CD14-positive monocyte (primary cell): Measurements from ENCODE around the gene MSI2. TPM values are rescaled to one million over a fixed set of nuclear protein-coding genes. Genes with fewer than 3 reads are reported as not detected.

Source experiments
- DNase-seq, 3 donors: peaks; one replicate each; pipeline ENCODE4 v3.0.0-alpha.2; 2011 to 2022
- H2AFZ ChIP-seq: 2 replicates; pipeline ENCODE4 v1.6.0; 2012; ENCODE audit warnings: mild to moderate bottlenecking, low read depth, low read length, inconsistent platforms; ENCODE audit not compliant: insufficient read depth, poor library complexity, severe bottlenecking
- H3K27ac ChIP-seq, 2 donors: 1 replicate in 1 of 2; 2 replicates in 1 of 2; pipeline ENCODE4 v1.5.1; 2012 to 2013; ENCODE audit warnings: low read length in 2 of 2, control low read depth in 1 of 2, inconsistent platforms in 1 of 2, low read depth in 1 of 2, mild to moderate bottlenecking in 1 of 2
- H3K27me3 ChIP-seq, 2 donors: one replicate each; pipeline versions ENCODE4 v1.6.0 to v1.6.1; 2011 to 2013; ENCODE audit warnings: low read length in 2 of 2; ENCODE audit not compliant: control insufficient read depth in 2 of 2, insufficient read depth in 2 of 2
- H3K36me3 ChIP-seq, 2 donors: replicated peaks in 1 of 2; 1 replicate in 1 of 2; 2 replicates in 1 of 2; pipeline versions ENCODE4 v1.5.1 to v1.6.1; 2012 to 2013; ENCODE audit warnings: low read length in 2 of 2, control low read depth in 1 of 2, inconsistent platforms in 1 of 2, mild to moderate bottlenecking in 1 of 2; ENCODE audit not compliant: insufficient read depth in 2 of 2, control insufficient read depth in 1 of 2
- H3K4me1 ChIP-seq, 2 donors: 1 replicate in 1 of 2; 2 replicates in 1 of 2; pipeline versions ENCODE4 v1.5.1 to v1.6.1; 2012 to 2013; ENCODE audit warnings: low read length in 2 of 2, control low read depth in 1 of 2, inconsistent platforms in 1 of 2, mild to moderate bottlenecking in 1 of 2, moderate library complexity in 1 of 2; ENCODE audit not compliant: insufficient read depth in 2 of 2, control insufficient read depth in 1 of 2
- H3K4me2 ChIP-seq: replicated peaks from 2 replicates; pipeline ENCODE3; 2012; ENCODE audit warnings: low read length, moderate library complexity, mild to moderate bottlenecking; ENCODE audit not compliant: poor library complexity, severe bottlenecking; ENCODE audit errors: extremely low read depth
- H3K4me3 ChIP-seq, 3 experiments: fragments of 200-600 bp in 1 of 3; sonication (generic) in 1 of 3; replicated peaks in 1 of 3; 1 replicate in 2 of 3; 2 replicates in 1 of 3; pipeline ENCODE4 v1.5.1; 2011 to 2013; ENCODE audit warnings: low read length in 3 of 3, mild to moderate bottlenecking in 3 of 3, control low read depth in 2 of 3, low read depth in 2 of 3, inconsistent platforms in 1 of 3, moderate library complexity in 1 of 3
- H3K79me2 ChIP-seq: 2 replicates; pipeline ENCODE4 v1.6.0; 2012; ENCODE audit warnings: mild to moderate bottlenecking, control low read depth, inconsistent platforms, low read length, moderate library complexity; ENCODE audit not compliant: insufficient read depth
- H3K9ac ChIP-seq: 2 replicates; pipeline ENCODE4 v1.6.0; 2017; ENCODE audit warnings: low read length, mild to moderate bottlenecking; ENCODE audit not compliant: insufficient read depth, poor library complexity, severe bottlenecking
- H3K9me3 ChIP-seq, 2 donors: replicated peaks in 1 of 2; 1 replicate in 1 of 2; 2 replicates in 1 of 2; pipeline versions ENCODE4 v1.5.1 to v1.6.1; 2012 to 2013; ENCODE audit warnings: low read length in 2 of 2, control low read depth in 1 of 2; ENCODE audit not compliant: control insufficient read depth in 1 of 2, insufficient read depth in 1 of 2
- H4K20me1 ChIP-seq: 2 replicates; pipeline ENCODE4 v1.6.0; 2012; ENCODE audit warnings: mild to moderate bottlenecking, low read length, control low read depth, moderate library complexity; ENCODE audit not compliant: insufficient read depth
- H3K27ac Mint-ChIP-seq, 7 donors: one replicate each; pipeline ENCODE4 v1.8.0; 2020; ENCODE audit warnings: mild to moderate bottlenecking in 7 of 7, mixed read lengths in 7 of 7, moderate library complexity in 6 of 7, inconsistent platforms in 2 of 7
- H3K27me3 Mint-ChIP-seq, 3 donors: one replicate each; pipeline ENCODE4 v1.8.0; 2021 to 2022; ENCODE audit warnings: low read depth in 3 of 3, mild to moderate bottlenecking in 3 of 3, mixed read lengths in 3 of 3, moderate library complexity in 3 of 3, inconsistent platforms in 1 of 3
- H3K36me3 Mint-ChIP-seq, 2 donors: one replicate each; pipeline ENCODE4 v1.8.0; 2020; ENCODE audit warnings: mixed read lengths in 2 of 2, inconsistent platforms in 1 of 2, mild to moderate bottlenecking in 1 of 2
- H3K4me1 Mint-ChIP-seq: one replicate; pipeline ENCODE4 v1.8.0; 2020; ENCODE audit warnings: mild to moderate bottlenecking, mixed read lengths
- H3K4me3 Mint-ChIP-seq, 2 donors: one replicate each; pipeline ENCODE4 v1.8.0; 2020; ENCODE audit warnings: mild to moderate bottlenecking in 2 of 2, mixed read lengths in 2 of 2, moderate library complexity in 1 of 2
- H3K9me3 Mint-ChIP-seq, 7 donors: one replicate each; pipeline ENCODE4 v1.8.0; 2020 to 2022; ENCODE audit warnings: mixed read lengths in 7 of 7, mild to moderate bottlenecking in 6 of 7, moderate library complexity in 6 of 7, inconsistent platforms in 2 of 7
- CTCF ChIP-seq: fragments of 200-600 bp; IDR thresholded peaks from one replicate; pipeline ENCODE4 v1.8.0; 2022; ENCODE audit warnings: antibody characterized with exemption, mild to moderate bottlenecking
- WGBS: methylation state at CpG from one replicate; pipeline ENCODE4 v1.1.5; 2013; ENCODE audit warnings: missing lambda C conversion rate; ENCODE audit not compliant: insufficient coverage; 5-methylcytosine and 5-hydroxymethylcytosine counted together
- intact Hi-C, 2 donors: fragments of 100-400 bp; cut with micrococcal nuclease; formaldehyde crosslinking; loops; one replicate each; pipeline versions ENCODE4 v1.15.0 to v1.15.1; 2023
- polyA plus RNA-seq, 3 donors: library from polyadenylated mRNA; depleted of rRNA in 1 of 3; unstranded in 2 of 3; stranded (reverse) in 1 of 3; fragments of 300-500 nt in 2 of 3; fragments of >200 nt in 1 of 3; fragmentation: Illumina TruSeq in 2 of 3; gene quantifications; 1 replicate in 2 of 3; 2 replicates in 1 of 3; pipeline ENCODE4 v1.2.3, GENCODE V29; 2012 to 2021

The MSI2 gene
- polyA plus RNA-seq, 3 donors, result 0.20 to 6.6 (median 0.37) TPM

- H3K36me3 Mint-ChIP-seq, result no peaks in the 10 kb centered on the region
- no peak for TF ChIP-seq CTCF
- Histone ChIP-seq H3K9ac (no peak overlapping the region), H3K79me2 (no peaks in the 10 kb centered on the region), H3K36me3 (no peaks in the 10 kb centered on the region), H3K9me3 (peaks cover 4 to 7% of the 10 kb centered on the region in 2 donors), H3K27ac (no peak overlapping the region), H4K20me1 (no peaks in the 10 kb centered on the region), H3K27me3 (no peaks in the 10 kb centered on the region), H3K4me3 (no peak overlapping the region), H3K4me2 (no peak overlapping the region), H2AFZ (no peak overlapping the region), H3K4me1 (peaks cover 21 to 36% of the 10 kb centered on the region in 2 donors)
- intact Hi-C loops, result loop anchor here in 1 of 2 donors (5.0 kb wide), 1 partner anchor 77 kb away; no protein-coding TSS in a partner anchor
- 71% methylated on average over 1 of the region's 4 CpGs for WGBS
- peaks cover 0 to 8% (median 4%) of the 10 kb centered on the region in 3 donors for H3K27me3 Mint-ChIP-seq
- H3K4me1 Mint-ChIP-seq, result peaks cover 43% of the 10 kb centered on the region
- no peak for DNase-seq
- H3K4me3 Mint-ChIP-seq, result no peak overlapping the region
- H3K9me3 Mint-ChIP-seq, result peaks cover 0 to 7% (median 6%) of the 10 kb centered on the region in 7 donors
- peak overlapping the region in 1 of 7 donors; percentile 64 for H3K27ac Mint-ChIP-seq
These were observed 339.1 kb downstream of the MSI2 start for GRCh38 chr17:57595426-57595825.

- no peak for DNase-seq
- H3K9me3 ChIP-seq, result peaks cover 4 to 7% of the 10 kb centered on the region in 2 donors
- peaks cover 0 to 8% (median 4%) of the 10 kb centered on the region in 3 donors for H3K27me3 Mint-ChIP-seq
- H3K4me1 Mint-ChIP-seq, result peaks cover 47% of the 10 kb centered on the region
- no peaks in the 10 kb centered on the region for H3K79me2 ChIP-seq
- WGBS, result 52% methylated on average over 22 of the region's 27 CpGs
- H3K27me3 ChIP-seq, result no peaks in the 10 kb centered on the region
- no peak overlapping the region for H3K4me3 ChIP-seq
- no peak overlapping the region for H3K9ac ChIP-seq
- TF ChIP-seq CTCF, result no peak
- H3K9me3 Mint-ChIP-seq, result peaks cover 0 to 7% (median 6%) of the 10 kb centered on the region in 7 donors
- peaks cover 0 to 3% of the 10 kb centered on the region in 2 donors for H3K36me3 Mint-ChIP-seq
- H3K36me3 ChIP-seq, result no peaks in the 10 kb centered on the region
- peak overlapping the region in 1 of 7 donors; percentile 64 for H3K27ac Mint-ChIP-seq
- no peak overlapping the region for H3K4me3 Mint-ChIP-seq
- H2AFZ ChIP-seq, result no peak overlapping the region
- H3K27ac ChIP-seq, result no peak overlapping the region
- no peak overlapping the region for H3K4me2 ChIP-seq
- intact Hi-C loops, result loop anchor here in 1 of 2 donors (5.0 kb wide), 1 partner anchor 76 kb away; no protein-coding TSS in a partner anchor
- H3K4me1 ChIP-seq, result peaks cover 21 to 41% of the 10 kb centered on the region in 2 donors
- H4K20me1 ChIP-seq, result no peaks in the 10 kb centered on the region
These were observed 339.8 kb downstream of the MSI2 start for GRCh38 chr17:57595947-57596695.
